ENCODE data around the gene MPZL3.

DNA sequence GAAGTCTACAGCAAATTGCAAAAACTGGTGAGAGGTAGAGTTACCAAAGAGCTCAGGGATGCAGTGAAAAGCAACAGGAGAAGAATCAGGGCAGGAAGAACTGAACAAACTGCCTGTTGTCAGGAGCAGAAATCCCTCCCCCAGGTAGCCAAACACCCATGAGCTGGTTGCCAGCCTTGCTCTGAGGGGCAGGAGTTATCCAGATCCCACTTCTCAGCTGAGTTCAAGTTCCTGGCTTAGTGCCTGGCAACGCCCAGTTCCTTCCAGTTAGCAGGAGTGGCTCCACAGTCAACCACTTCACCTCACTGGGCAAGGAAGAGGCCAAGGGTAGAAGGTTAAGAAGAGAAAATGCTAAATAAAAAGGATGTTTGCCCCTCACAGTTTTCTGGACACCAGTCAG is 13.8 kb upstream of the MPZL3 start:
- TF ChIP-seq EZH2 (IDR thresholded peaks at IDR 0.05; ENCODE audit: low read length), result no peak
- TF ChIP-seq CTCF (optimal IDR thresholded peaks at IDR 0.05 in 1 of 3, IDR thresholded peaks at IDR 0.05 in 1 of 3, conservative IDR thresholded peaks at IDR 0.05 in 1 of 3; ENCODE audit: extremely low read depth in 1 of 3, insufficient read depth in 2 of 3, low read length in 3 of 3), result no peak

Measured in keratinocyte (primary cell).